Neural progenitor cell (in vitro differentiated cells): ENCODE results near the gene VEPH1. TPM values are rescaled to one million over a fixed set of nuclear protein-coding genes. Genes with fewer than 3 reads are reported as not detected.
A peak's percentile ranks its signal among the peaks of the same experiment; 100 is the strongest.

ENCODE experiments used
- DNase-seq: peaks from one replicate; pipeline ENCODE4 v3.0.0-alpha.2; 2016; ENCODE audit warnings: low spot score
- H2AFZ ChIP-seq: fragments of 200-600 bp; sonication (generic); replicated peaks from 2 replicates; pipeline ENCODE4 v1.6.1; 2016; ENCODE audit warnings: antibody characterized with exemption
- H3F3A ChIP-seq: fragments of 200-600 bp; sonication (generic); 2 replicates; pipeline ENCODE4 v1.6.1; 2016; ENCODE audit warnings: antibody characterized with exemption, low read depth
- H3K27ac ChIP-seq: fragments of 200-600 bp; sonication (generic); 2 replicates; pipeline ENCODE4 v1.5.1; 2016; ENCODE audit warnings: mild to moderate bottlenecking
- H3K27me3 ChIP-seq: fragments of 200-600 bp; sonication (generic); 2 replicates; pipeline ENCODE4 v1.6.1; 2016; ENCODE audit warnings: mild to moderate bottlenecking, moderate library complexity
- H3K36me3 ChIP-seq: fragments of 200-600 bp; sonication (generic); 2 replicates; pipeline ENCODE4 v1.5.1; 2016
- H3K4me1 ChIP-seq: fragments of 200-600 bp; sonication (generic); 2 replicates; pipeline ENCODE4 v1.6.1; 2016; ENCODE audit warnings: mixed run types
- H3K4me2 ChIP-seq: fragments of 200-600 bp; sonication (generic); 2 replicates; pipeline ENCODE4 v1.6.1; 2016
- H3K4me3 ChIP-seq: fragments of 200-600 bp; sonication (generic); 2 replicates; pipeline ENCODE4 v1.5.1; 2016
- H3K79me2 ChIP-seq: fragments of 200-600 bp; sonication (generic); 2 replicates; pipeline ENCODE4 v1.6.1; 2016; ENCODE audit warnings: low read depth
- H3K9ac ChIP-seq: fragments of 200-600 bp; sonication (generic); 2 replicates; pipeline ENCODE4 v1.6.1; 2016
- H3K9me3 ChIP-seq: fragments of 200-600 bp; sonication (generic); 2 replicates; pipeline ENCODE4 v1.5.1; 2016; ENCODE audit warnings: low read depth
- H4K20me1 ChIP-seq: fragments of 200-600 bp; sonication (generic); 2 replicates; pipeline ENCODE4 v1.6.1; 2016; ENCODE audit warnings: low read depth
- H3K27ac Mint-ChIP-seq: 3 replicates; pipeline ENCODE4 v1.8.0; 2021; ENCODE audit warnings: mixed read lengths
- H3K27me3 Mint-ChIP-seq: 2 replicates; pipeline ENCODE4 v1.8.0; 2022; ENCODE audit warnings: low read depth, mild to moderate bottlenecking, inconsistent platforms, moderate library complexity, mixed read lengths; ENCODE audit not compliant: insufficient read depth
- H3K36me3 Mint-ChIP-seq: 3 replicates; pipeline ENCODE4 v1.8.0; 2021; ENCODE audit warnings: mixed read lengths
- H3K4me1 Mint-ChIP-seq: 3 replicates; pipeline ENCODE4 v1.8.0; 2021; ENCODE audit warnings: mixed read lengths
- H3K4me3 Mint-ChIP-seq: 3 replicates; pipeline ENCODE4 v1.8.0; 2021; ENCODE audit warnings: mild to moderate bottlenecking, moderate library complexity, mixed read lengths
- H3K9me3 Mint-ChIP-seq: 3 replicates; pipeline ENCODE4 v1.8.0; 2020; ENCODE audit warnings: mixed read lengths
- EZH2 ChIP-seq: fragments of 200-600 bp; sonication (generic); IDR thresholded peaks from 2 replicates; pipeline ENCODE4 v1.6.1; 2017; ENCODE audit warnings: antibody characterized with exemption, mild to moderate bottlenecking, moderate library complexity
- EZH2phosphoT487 ChIP-seq: fragments of 200-600 bp; sonication (generic); IDR thresholded peaks from 2 replicates; pipeline ENCODE4 v1.6.1; 2017; ENCODE audit warnings: antibody characterized with exemption
- total RNA-seq: library from RNA; depleted of rRNA; stranded (reverse); fragments of >200 nt; gene quantifications from 2 replicates; pipeline ENCODE4 v1.2.3, GENCODE V29; 2015; ENCODE audit warnings: low replicate concordance
- TF ChIP-seq, protein P1 (sequence below): fragments of 200-600 bp; sonication (generic); IDR thresholded peaks from 2 replicates; pipeline ENCODE4 v1.5.1; 2017; ENCODE audit warnings: antibody characterized with exemption, mild to moderate bottlenecking

Gene VEPH1
- total RNA-seq, 1 donor from 2014 or later, result not detected

DNA sequence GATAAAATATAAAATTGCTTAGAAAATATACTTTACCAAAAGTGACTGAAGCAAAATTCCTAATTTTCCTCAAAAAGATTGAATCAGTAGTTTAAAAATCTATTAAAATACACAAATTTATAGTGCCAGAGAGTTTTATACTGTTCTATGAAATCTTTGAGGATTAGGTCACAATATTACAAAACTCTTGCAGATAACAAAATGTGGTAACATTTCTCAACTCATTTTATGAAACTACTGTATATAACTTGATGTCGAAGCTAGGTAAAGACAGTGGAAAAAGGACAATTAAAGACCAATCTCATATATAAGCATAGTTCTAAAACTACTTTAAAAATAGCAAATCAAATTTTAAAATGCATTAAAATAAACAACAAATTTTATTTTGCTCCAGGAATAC lies 15.9 kb downstream of the VEPH1 start:
- Mint-ChIP-seq H3K4me1 (peaks cover 9% of the 10 kb centered on the region), H3K9me3 (peaks cover 4% of the 10 kb centered on the region), H3K4me3 (no peak overlapping the region), H3K27me3 (no peaks in the 10 kb centered on the region), H3K36me3 (peaks cover 24% of the 10 kb centered on the region), H3K27ac (no peak overlapping the region)
- Histone ChIP-seq H3K9me3 (no peaks in the 10 kb centered on the region), H4K20me1 (no peaks in the 10 kb centered on the region), H3K27me3 (no peaks in the 10 kb centered on the region), H3K79me2 (no peaks in the 10 kb centered on the region), H3K4me1 (no peaks in the 10 kb centered on the region), H3K4me2 (no peak overlapping the region), H3K4me3 (no peak overlapping the region), H3F3A (no peaks in the 10 kb centered on the region), H3K27ac (no peak overlapping the region), H3K9ac (no peak overlapping the region), H2AFZ (no peak overlapping the region), H3K36me3 (no peaks in the 10 kb centered on the region)
- TF ChIP-seq EZH2 (no peak), EZH2phosphoT487 (no peak)
- TF ChIP-seq, protein P1, sequence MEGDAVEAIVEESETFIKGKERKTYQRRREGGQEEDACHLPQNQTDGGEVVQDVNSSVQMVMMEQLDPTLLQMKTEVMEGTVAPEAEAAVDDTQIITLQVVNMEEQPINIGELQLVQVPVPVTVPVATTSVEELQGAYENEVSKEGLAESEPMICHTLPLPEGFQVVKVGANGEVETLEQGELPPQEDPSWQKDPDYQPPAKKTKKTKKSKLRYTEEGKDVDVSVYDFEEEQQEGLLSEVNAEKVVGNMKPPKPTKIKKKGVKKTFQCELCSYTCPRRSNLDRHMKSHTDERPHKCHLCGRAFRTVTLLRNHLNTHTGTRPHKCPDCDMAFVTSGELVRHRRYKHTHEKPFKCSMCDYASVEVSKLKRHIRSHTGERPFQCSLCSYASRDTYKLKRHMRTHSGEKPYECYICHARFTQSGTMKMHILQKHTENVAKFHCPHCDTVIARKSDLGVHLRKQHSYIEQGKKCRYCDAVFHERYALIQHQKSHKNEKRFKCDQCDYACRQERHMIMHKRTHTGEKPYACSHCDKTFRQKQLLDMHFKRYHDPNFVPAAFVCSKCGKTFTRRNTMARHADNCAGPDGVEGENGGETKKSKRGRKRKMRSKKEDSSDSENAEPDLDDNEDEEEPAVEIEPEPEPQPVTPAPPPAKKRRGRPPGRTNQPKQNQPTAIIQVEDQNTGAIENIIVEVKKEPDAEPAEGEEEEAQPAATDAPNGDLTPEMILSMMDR, result no peak
- no peak for DNase-seq

- no peak overlapping the region for H3K27ac ChIP-seq
- no peak overlapping the region for H3K9ac ChIP-seq
- no peak for DNase-seq
- H3K79me2 ChIP-seq, result no peaks in the 10 kb centered on the region
- Mint-ChIP-seq H3K9me3 (peaks cover 25% of the 10 kb centered on the region), H3K27ac (no peak overlapping the region), H3K36me3 (peaks cover 37% of the 10 kb centered on the region), H3K4me1 (no peaks in the 10 kb centered on the region), H3K27me3 (no peaks in the 10 kb centered on the region), H3K4me3 (no peak overlapping the region)
- H3K27me3 ChIP-seq, result no peaks in the 10 kb centered on the region
- TF ChIP-seq EZH2phosphoT487 (no peak), EZH2 (no peak)
- TF ChIP-seq, protein P1, result no peak
- peak overlapping the region; percentile 26 for H2AFZ ChIP-seq
- no peak overlapping the region for H3K4me2 ChIP-seq
- H4K20me1 ChIP-seq, result no peaks in the 10 kb centered on the region
- peaks cover 6% of the 10 kb centered on the region for H3K9me3 ChIP-seq
- no peaks in the 10 kb centered on the region for H3F3A ChIP-seq
- no peaks in the 10 kb centered on the region for H3K36me3 ChIP-seq
- no peaks in the 10 kb centered on the region for H3K4me1 ChIP-seq
- no peak overlapping the region for H3K4me3 ChIP-seq
These were observed 23.6 kb downstream of the VEPH1 start for GRCh38 chr3:157479464-157480243.

DNA sequence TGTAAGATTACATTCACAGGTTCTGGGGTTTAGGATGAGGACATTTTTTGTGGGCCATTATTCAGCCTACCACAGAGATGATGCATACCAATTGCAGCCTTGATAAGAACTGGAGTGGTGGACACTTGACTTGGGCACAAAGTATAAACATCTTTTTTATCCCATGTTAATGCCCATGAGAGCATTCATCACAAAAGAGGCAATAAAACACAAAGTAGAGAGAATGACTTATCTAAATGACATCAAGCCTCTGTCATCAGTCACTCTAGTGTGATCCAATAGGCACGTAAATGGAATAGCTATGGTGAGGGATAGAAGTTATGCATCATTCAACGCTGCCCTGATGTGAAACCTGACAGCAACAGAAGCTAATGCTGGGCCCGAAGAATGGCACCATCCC lies 25.8 kb downstream of the VEPH1 start:
- H3K4me2 ChIP-seq, result no peak overlapping the region
- no peaks in the 10 kb centered on the region for H3K36me3 ChIP-seq
- Mint-ChIP-seq H3K9me3 (peaks cover 22% of the 10 kb centered on the region), H3K27ac (no peak overlapping the region), H3K27me3 (no peaks in the 10 kb centered on the region), H3K36me3 (peaks cover 26% of the 10 kb centered on the region), H3K4me3 (no peak overlapping the region), H3K4me1 (no peaks in the 10 kb centered on the region)
- no peaks in the 10 kb centered on the region for H3F3A ChIP-seq
- TF ChIP-seq EZH2 (no peak), EZH2phosphoT487 (no peak)
- TF ChIP-seq, protein P1, result no peak
- H4K20me1 ChIP-seq, result no peaks in the 10 kb centered on the region
- H3K9me3 ChIP-seq, result peaks cover 6% of the 10 kb centered on the region
- no peak overlapping the region for H3K4me3 ChIP-seq
- no peaks in the 10 kb centered on the region for H3K4me1 ChIP-seq
- H3K27me3 ChIP-seq, result no peaks in the 10 kb centered on the region
- H3K27ac ChIP-seq, result no peak overlapping the region
- no peak overlapping the region for H3K9ac ChIP-seq
- no peak for DNase-seq
- no peaks in the 10 kb centered on the region for H3K79me2 ChIP-seq
- H2AFZ ChIP-seq, result no peak overlapping the region
